NCI-H345 treated with DMSO at 0.1 percent for 48 hours (cell line): Measurements from ENCODE around the gene CFAP97D2.
"Not testable (repeated sequence)": the region's sequence is repeated elsewhere in the genome, so short reads cannot be mapped to it uniquely, and the experiment has no call there.

Experiments
- DNase-seq: peaks from one replicate; lab custom pipeline; 2025; ENCODE audit not compliant: unreplicated experiment; lab: John Stamatoyannopoulos, UW

The CFAP97D2 gene

GRCh38 chr13:114198556-114198955 is 19.5 kb downstream of the CFAP97D2 start:
- no peak for DNase-seq

DNA sequence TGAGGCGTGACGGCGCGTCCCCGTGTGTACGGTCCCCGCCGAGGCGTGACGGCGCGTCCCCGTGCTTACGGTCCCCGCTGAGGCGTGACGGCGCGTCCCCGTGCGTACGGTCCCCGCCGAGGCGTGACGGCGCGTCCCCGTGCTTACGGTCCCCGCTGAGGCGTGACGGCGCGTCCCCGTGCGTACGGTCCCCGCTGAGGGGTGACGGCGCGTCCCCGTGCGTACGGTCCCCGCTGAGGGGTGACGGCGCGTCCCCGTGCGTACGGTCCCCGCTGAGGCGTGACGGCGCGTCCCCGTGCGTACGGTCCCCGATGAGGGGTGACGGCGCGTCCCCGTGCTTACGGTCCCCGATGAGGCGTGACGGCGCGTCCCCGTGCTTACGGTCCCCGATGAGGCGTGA is 20.5 kb downstream of the CFAP97D2 start:
- DNase-seq: not testable (repeated sequence)

GRCh38 chr13:114199954-114200353 is 20.9 kb downstream of the CFAP97D2 start:
- DNase-seq: no peak

- no peak for DNase-seq
Measured at GRCh38 chr13:114200399-114200911, 21.4 kb downstream of the CFAP97D2 start.

DNA sequence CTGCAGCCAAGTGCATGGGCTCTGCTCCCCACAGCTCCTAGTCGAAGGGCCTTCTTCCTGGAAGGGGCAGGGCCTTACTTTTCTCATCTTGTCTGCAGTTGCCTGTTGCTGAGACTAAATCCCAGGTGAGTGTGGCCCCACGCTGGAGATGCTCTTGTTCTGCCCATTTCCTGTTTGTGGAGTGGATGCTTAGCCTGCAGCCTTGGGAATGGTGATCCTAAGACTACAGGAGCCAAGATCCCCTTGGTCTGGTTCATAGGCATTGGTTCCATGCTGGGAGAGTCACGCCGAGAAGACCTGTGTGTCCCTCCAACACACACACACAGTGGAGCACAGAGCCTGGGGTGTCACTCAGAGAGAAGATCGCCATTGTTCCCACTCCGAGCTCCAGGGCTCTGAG is 23.5 kb downstream of the CFAP97D2 start:
- DNase-seq: no peak

- no peak for DNase-seq
Measured at GRCh38 chr13:114203536-114203935, 24.5 kb downstream of the CFAP97D2 start.

DNA sequence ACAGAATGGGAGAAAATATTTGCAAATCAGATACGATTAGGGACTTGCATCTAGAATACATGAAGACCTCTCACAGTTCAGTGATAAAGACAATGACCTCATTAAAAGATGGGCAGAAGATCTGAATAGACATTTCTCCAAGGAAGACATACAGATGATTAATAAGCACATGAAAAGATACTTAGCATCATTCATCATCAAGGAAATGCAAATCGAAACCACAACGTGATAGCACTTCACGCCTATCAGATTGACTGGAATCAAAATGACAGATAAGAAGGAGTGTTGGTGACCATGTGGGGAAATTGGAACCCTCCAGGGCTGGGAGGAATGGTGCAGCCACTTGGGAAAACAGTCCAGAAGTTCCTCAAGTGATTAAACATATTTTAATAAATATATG is 25.8 kb downstream of the CFAP97D2 start:
- no peak for DNase-seq

GRCh38 chr13:114208134-114208533 is 29.1 kb downstream of the CFAP97D2 start:
- DNase-seq: no peak

GRCh38 chr13:114211446-114212157 is 32.5 kb downstream of the CFAP97D2 start:
- peak; percentile 9 for DNase-seq

GRCh38 chr13:114212158-114212495 is 33.1 kb downstream of the CFAP97D2 start:
- no peak for DNase-seq

DNA sequence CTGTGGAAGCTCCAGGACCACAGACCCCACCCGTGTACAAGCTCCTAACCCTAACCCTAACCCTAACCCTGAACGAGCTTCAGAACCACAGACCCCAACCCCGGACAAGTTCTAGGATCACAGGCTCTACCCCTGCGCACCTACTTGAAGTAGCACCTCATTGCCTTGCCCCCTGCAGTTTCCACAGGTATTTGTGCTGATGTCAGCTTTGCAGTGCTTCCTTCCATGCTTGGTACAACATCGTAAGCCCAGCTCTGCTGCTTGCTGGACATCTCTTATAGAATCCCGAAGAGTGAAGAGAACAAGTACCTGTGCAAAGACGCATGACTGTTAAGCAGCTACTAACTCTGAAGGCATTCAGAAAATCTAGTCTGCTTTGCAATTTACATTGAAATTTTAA is 34.9 kb downstream of the CFAP97D2 start:
- DNase-seq: no peak

DNA sequence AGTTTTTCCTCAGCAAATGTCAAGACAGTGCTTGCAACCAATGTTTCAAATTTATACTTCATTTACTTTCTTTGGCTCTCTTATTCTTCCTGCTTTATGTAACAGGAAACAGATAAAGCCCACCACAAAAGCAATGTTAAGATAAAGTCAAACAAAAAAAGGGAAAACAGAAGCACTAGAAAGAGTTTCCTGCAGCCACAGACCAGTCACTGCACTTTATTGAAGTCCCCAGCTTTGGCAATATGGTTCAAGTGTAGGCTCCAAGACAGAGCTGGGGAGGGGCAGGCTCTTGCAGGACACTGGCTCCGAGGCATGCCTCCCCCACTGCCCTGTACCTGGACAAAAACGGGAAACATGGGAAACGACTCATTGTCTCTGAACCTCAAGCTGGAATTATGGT is 40.3 kb downstream of the CFAP97D2 start:
- DNase-seq: no peak

- no peak for DNase-seq
Measured at GRCh38 chr13:114222461-114222968, 43.5 kb downstream of the CFAP97D2 start.

DNA sequence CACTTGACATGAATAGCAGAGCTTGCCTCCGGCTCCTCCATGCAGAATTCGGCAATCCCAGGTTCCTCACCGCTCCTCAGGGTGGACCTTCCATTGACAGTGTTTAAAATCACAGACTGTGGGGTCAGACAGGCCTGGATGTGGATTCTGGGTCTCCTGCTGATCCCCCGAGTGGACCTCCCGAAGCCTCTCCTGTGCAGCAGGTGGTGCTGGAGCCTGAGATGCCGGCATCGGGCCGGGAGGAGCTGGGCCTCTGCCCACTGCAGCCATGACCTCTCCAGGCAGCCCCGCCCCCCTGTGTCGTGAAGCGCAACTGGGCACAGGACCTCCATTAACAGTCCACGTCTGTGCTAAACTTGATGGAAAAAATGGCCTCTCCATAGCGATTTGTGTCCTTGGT is 45.1 kb downstream of the CFAP97D2 start:
- no peak for DNase-seq

- no peak for DNase-seq
Measured at GRCh38 chr13:114225610-114226009, 46.6 kb downstream of the CFAP97D2 start.

GRCh38 chr13:114226088-114226487 is 47.0 kb downstream of the CFAP97D2 start:
- no peak for DNase-seq

GRCh38 chr13:114226699-114227323 is 47.8 kb downstream of the CFAP97D2 start:
- DNase-seq: peak; percentile 67

DNA sequence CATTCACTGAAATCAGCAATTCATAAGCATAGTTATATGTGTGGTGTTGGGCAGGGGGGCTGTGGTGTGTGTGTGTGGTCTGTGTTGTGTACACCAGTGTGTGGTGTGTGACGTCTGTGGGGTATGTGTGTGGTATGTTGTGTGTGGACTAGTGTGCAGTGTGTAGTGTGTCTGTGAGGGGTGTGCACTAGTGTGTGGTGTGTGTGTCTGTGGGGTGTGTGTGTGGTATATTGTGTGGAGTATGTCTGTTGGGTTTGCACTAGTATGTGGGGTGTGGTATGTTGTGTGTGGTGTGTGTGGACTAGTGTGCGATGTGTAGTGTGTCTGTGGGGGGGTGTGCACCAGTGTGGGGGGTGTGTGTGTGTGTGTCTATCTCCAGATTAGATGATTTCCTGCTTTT is 48.5 kb downstream of the CFAP97D2 start:
- no peak for DNase-seq

DNA sequence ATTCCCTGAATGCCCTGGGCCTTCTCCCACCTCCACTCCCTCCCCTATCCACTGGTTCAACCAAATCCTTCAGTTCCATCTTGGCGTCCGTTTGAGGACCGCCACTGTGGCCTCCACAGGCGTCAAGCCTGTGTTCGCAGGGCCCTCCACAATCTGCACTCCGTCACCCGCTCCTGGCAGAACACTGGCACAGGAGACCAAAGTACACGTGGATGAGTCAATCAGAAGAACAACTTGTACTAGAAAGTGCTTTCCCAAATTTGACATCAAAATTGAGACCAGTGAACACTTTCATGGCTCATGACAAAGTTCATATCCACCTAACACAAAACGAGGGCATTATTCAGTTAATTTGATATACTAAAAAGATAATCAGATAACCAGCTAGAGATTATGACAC is 49.1 kb downstream of the CFAP97D2 start:
- DNase-seq: no peak

GRCh38 chr13:114229506-114229905 is 50.4 kb downstream of the CFAP97D2 start:
- DNase-seq: no peak

DNA sequence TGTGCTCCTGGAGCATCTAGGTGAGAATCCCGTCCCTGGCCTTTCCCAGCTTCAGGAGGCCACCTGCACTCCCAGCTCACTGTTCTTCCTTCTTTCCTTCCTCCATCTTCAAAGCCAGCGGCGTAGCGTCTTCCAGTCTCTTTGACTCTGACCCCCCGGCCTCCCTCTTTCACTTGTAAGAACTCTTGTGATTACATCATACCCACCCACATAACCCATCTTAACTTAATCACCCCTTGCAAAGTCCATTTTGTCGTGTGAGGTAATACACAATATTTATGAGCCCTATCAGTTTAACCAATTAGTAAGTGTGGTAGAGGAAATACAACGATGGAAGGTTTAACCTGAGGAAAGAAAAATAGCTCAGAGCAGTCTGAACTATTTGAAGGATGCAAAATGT is 51.1 kb downstream of the CFAP97D2 start:
- no peak for DNase-seq

DNA sequence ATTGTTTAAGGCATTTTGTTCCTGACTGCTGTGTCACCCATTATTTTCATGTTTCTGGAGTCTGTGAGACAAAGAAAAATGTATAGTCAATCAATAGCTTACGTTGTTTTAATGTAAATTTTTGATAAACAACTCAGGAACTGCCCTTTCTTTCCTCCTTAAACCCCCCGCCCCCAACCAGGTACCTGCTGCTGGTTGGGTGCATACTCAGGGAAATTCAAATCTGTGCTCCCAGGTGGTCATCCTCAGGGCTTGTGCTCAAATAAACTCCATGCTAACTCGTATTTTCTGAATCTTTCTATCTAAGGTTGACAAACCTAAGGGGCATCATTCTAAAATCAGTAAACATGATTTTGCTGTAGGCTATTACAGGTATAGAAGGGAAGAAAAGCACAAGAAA is 51.5 kb downstream of the CFAP97D2 start:
- no peak for DNase-seq

GRCh38 chr13:114231886-114232285 is 52.8 kb downstream of the CFAP97D2 start:
- DNase-seq: no peak
